HepG2 (cell line): ENCODE measurements around the gene ANKRD11. TPM values are rescaled to one million over a fixed set of nuclear protein-coding genes. Genes with fewer than 3 reads are reported as not detected.

Experiments
- CBFB ChIP-seq: sonication (generic); formaldehyde crosslinking; IDR thresholded peaks from 2 replicates; pipeline ENCODE4 v1.4.0; 2020; ENCODE audit warnings: missing genetic modification reagents
- POLR2AphosphoS2 ChIP-seq: IDR thresholded peaks from 2 replicates; pipeline ENCODE4 v1.6.1; 2011; ENCODE audit warnings: low read depth, low read length, improper control_type of control experiment
- SP2 ChIP-seq: sonication (generic); formaldehyde crosslinking; IDR thresholded peaks from 2 replicates; pipeline ENCODE4 v1.5.1; 2020; ENCODE audit warnings: mild to moderate bottlenecking, missing genetic modification reagents
- ZFYVE20 ChIP-seq: sonication (generic); formaldehyde crosslinking; IDR thresholded peaks from 2 replicates; pipeline ENCODE4 v1.8.0; 2023; ENCODE audit warnings: low read depth, mild to moderate bottlenecking, moderate library complexity, missing genetic modification reagents, borderline replicate concordance
- ZNF572 ChIP-seq: sonication (generic); formaldehyde crosslinking; IDR thresholded peaks from 2 replicates; pipeline ENCODE4 v1.5.1; 2020; ENCODE audit warnings: mild to moderate bottlenecking, missing genetic modification reagents
- polyA plus RNA-seq, 8 experiments: library from polyadenylated mRNA; depleted of rRNA in 3 of 8; stranded (reverse) in 7 of 8; unstranded in 1 of 8; fragments of >200 nt; fragmentation: Illumina TruSeq in 4 of 8; extraction: Trizol in 4 of 8; gene quantifications; 2 replicates each; pipeline versions ENCODE4 v1.2.1 to v1.2.3, GENCODE V29; 2011 to 2016; ENCODE audit warnings: low read depth in 4 of 8, missing spikeins in 1 of 8, mixed read lengths in 1 of 8; ENCODE audit not compliant: insufficient read depth in 1 of 8
- total RNA-seq, 5 experiments: library from RNA; depleted of rRNA; stranded (reverse); fragments of >200 nt; fragmentation: Illumina TruSeq; extraction: Trizol; gene quantifications; 2 replicates each; pipeline ENCODE4 v1.2.3, GENCODE V29; 2016; ENCODE audit warnings: low read depth in 1 of 5
- TF ChIP-seq, protein P1 (sequence below): sonication (generic); formaldehyde crosslinking; IDR thresholded peaks from 2 replicates; pipeline ENCODE4 v1.4.0; 2020; ENCODE audit warnings: missing genetic modification reagents, mild to moderate bottlenecking, borderline replicate concordance
- TF ChIP-seq, protein P2 (sequence below): sonication (generic); formaldehyde crosslinking; IDR thresholded peaks from 2 replicates; pipeline ENCODE4 v1.5.1; 2020; ENCODE audit warnings: mild to moderate bottlenecking, missing genetic modification reagents, moderate library complexity

ANKRD11 gene
- total and polyA plus RNA-seq, 2 of the 13 experiments (the other 11 are each of a cell fraction or from before 2014, with no cell fraction given): 21.4 to 38.4 TPM

- TF ChIP-seq, protein P1, sequence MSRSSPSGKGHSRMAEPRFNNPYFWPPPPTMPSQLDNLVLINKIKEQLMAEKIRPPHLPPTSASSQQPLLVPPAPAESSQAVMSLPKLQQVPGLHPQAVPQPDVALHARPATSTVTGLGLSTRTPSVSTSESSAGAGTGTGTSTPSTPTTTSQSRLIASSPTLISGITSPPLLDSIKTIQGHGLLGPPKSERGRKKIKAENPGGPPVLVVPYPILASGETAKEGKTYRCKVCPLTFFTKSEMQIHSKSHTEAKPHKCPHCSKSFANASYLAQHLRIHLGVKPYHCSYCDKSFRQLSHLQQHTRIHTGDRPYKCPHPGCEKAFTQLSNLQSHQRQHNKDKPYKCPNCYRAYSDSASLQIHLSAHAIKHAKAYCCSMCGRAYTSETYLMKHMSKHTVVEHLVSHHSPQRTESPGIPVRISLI (CRISPR knock-in tag): peak; percentile 37; the same call in 1 of the 2 replicates
- TF ChIP-seq CBFB (CRISPR knock-in tag): no peak
- no peak for TF ChIP-seq SP2 (CRISPR knock-in tag)
- no peak for TF ChIP-seq ZNF572
- TF ChIP-seq, protein P2, sequence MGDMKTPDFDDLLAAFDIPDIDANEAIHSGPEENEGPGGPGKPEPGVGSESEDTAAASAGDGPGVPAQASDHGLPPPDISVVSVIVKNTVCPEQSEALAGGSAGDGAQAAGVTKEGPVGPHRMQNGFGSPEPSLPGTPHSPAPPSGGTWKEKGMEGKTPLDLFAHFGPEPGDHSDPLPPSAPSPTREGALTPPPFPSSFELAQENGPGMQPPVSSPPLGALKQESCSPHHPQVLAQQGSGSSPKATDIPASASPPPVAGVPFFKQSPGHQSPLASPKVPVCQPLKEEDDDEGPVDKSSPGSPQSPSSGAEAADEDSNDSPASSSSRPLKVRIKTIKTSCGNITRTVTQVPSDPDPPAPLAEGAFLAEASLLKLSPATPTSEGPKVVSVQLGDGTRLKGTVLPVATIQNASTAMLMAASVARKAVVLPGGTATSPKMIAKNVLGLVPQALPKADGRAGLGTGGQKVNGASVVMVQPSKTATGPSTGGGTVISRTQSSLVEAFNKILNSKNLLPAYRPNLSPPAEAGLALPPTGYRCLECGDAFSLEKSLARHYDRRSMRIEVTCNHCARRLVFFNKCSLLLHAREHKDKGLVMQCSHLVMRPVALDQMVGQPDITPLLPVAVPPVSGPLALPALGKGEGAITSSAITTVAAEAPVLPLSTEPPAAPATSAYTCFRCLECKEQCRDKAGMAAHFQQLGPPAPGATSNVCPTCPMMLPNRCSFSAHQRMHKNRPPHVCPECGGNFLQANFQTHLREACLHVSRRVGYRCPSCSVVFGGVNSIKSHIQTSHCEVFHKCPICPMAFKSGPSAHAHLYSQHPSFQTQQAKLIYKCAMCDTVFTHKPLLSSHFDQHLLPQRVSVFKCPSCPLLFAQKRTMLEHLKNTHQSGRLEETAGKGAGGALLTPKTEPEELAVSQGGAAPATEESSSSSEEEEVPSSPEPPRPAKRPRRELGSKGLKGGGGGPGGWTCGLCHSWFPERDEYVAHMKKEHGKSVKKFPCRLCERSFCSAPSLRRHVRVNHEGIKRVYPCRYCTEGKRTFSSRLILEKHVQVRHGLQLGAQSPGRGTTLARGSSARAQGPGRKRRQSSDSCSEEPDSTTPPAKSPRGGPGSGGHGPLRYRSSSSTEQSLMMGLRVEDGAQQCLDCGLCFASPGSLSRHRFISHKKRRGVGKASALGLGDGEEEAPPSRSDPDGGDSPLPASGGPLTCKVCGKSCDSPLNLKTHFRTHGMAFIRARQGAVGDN (CRISPR knock-in tag): peak; percentile 23; the same call in 1 of the 2 replicates
- TF ChIP-seq ZFYVE20: no peak
- no peak for TF ChIP-seq POLR2AphosphoS2
Observed at GRCh38 chr16:89437991-89438390, 52.4 kb downstream of the ANKRD11 start (continued).
